ENCODE results near the gene ABCF2. TPM values are rescaled to one million over a fixed set of nuclear protein-coding genes. Genes with fewer than 3 reads are reported as not detected.
A peak's percentile ranks its signal among the peaks of the same experiment; 100 is the strongest.

ABCF2 gene
- total RNA-seq, 1 experiment from 2014 or later, result 116 TPM

DNA sequence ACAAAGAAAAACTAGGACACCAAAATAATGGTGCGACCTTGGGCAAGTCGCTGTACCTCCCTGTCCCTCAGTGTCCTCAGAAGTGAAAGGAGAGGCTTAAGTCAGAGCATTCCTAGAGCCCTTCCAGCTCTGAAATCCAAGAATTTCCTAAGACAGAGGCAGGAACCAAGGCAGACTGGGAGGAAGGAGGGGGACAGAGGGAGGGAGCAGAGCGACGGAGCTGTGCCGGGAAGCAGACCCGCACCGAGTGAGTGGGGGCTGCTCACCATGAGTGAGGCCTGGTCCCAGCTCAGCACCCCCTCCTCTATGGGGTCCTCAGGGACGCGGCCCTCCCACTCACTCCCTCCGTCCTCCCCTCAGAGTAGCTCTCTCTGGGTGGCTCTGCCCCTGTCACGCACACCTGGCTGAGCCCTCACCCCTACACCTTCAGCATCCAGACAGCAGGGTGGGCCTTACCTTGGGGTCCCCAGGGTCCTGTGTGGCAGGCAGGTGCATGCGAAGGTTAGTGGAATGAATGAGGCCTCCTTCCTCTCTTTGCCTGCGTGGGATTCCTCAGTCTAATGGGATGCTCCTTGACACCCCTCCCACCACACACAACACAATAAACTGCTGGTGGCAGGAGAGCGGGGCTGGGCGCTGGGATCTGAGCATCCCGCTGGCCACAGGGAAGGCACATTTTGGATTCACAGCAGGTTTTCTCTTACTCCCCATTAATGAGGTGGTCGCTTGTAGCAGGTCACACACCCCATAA, 26.1 kb upstream of the ABCF2 start:
- DNase-seq (ENCODE audit: low read depth), result no peak

DNA sequence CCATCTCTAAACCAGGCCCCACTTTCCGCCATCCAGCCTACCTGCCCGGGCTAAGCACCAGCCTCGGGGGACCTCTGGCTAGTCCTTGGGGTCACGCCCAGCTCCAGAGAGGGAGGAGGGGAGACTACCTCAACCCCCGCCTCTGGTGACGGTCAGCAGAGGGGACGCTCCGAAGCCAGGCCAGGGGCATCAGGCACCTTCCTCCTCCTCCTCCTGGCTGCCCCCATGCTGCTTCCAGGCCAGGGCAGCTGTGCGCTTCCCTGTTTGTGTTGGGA, 25.5 kb upstream of the ABCF2 start:
- DNase-seq (ENCODE audit: low read depth), result no peak

DNA sequence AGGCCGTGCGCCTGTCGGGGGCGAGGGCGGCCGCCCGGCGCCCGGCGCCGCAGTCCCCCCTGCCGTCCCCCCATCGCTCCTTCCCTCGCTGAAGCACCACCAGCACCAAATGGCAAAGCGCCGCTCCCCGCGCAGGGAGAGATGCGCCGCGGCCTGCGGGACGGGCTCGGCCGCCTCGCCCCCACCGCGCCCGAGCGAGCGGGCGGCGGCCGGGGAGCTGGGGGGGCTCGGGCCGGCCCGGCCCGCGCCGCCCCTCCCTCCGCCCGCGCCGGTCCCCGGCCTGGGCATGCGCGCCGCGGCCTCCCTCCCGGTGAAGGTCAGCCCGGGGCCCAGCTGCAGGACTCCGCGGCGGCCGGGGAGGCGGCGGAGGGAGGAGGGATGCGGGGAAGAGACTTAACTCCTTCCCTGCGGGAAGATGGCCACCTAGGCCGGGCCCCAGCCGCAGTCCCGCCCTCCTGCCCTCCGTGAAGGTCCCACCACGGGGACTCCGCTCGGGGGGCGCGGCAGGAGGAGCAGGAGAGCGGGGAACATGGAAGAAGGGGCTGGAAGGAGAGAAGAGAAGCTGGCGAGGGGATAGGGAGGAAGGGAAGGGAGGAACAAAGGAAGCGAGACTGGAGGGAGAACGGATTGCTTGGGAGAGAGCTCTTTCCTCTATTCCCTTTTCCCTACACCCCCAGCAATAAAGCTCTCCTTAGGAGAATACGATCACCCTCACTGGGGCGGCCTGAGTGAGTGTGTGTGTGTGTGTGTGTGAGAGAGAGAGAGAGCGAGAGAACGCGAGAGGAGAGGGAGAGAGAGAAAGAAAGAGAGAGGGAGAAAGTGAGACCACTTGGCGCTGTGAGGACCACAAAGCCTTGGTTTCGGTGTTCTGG, 24.9 kb upstream of the ABCF2 start:
- peak; percentile 82 for DNase-seq (ENCODE audit: low read depth)

DNA sequence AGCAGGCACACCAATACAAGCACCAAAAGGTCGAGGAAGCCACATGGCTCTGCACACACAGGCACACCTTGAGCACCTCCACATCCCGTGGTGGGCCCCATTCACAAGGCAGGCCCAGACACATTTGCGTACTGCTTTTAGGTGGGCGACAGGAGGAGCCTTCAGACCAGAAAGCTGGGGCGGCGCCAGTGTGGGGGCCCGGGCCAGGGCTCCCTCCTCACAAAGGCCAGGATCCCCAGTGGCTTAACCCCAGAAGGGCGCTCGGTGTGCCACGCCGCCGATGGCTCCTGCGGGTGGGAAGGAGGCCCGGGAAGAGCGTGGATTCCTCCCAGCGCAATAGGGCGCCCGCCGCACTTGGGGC, 24.3 kb upstream of the ABCF2 start:
- peak; percentile 43 for DNase-seq (ENCODE audit: low read depth)

DNA sequence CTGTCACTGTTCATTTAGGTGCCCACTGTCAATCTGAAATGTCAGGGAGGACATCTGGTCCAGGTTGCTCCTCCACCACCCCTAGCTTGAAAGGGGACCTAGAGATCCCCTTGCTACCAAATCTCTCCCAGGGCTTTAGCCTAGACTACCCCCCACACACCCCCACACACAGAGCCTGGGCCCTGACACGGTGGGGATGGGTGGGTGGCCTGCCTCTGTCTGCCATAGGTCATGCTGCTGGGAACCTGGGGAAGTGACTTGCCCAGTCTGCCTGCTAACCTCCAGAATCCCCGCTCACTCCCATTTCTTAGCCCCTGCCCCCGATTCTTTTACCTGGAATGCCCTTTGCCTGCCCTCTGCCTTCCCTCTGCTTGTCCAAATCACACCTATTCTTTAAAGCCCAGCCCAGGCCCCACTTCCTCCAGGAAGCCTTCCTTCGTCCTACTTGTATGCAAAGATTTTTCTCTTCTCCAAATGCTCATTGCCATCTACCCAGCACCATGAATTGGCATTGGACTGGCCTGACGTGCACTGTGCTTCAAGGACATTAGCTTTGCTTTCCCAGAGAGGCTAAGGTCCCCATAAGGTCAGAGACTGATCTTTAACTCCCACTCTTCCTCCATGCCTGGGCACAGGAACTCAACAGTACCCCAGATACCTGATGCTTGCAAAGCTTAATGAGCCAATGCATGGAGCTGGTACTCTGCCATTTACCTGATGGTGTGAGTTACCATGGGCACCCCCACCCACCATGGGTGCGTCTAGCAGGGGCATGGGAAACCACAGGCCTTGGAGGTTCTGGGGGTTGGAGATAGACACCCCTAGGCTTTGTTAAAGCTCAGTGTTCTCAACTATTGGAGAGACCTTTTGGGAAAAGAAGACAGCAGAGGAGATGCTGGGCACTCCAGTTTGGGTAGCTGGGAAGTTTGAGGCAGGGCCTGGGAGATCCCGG, 23.5 kb upstream of the ABCF2 start:
- no peak for DNase-seq (ENCODE audit: low read depth)

DNA sequence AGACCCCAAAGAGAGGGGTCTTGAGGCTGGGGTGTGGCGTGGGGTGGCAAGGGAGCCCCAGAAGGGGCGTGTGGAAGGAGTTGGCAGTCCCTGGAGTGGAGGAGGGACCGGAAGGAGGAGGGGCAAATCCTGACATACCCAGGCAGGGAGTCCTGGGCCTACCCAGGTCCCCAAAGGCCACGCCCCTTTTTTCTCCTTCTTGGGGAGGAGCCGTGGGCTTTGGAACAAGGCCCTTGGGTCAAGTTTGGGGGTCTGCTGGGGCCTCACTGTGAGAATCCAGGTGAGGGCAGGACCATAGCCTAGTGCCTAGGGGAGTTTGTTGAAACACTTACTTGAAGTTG, 22.7 kb upstream of the ABCF2 start:
- peak; percentile 79 for DNase-seq (ENCODE audit: low read depth)

DNA sequence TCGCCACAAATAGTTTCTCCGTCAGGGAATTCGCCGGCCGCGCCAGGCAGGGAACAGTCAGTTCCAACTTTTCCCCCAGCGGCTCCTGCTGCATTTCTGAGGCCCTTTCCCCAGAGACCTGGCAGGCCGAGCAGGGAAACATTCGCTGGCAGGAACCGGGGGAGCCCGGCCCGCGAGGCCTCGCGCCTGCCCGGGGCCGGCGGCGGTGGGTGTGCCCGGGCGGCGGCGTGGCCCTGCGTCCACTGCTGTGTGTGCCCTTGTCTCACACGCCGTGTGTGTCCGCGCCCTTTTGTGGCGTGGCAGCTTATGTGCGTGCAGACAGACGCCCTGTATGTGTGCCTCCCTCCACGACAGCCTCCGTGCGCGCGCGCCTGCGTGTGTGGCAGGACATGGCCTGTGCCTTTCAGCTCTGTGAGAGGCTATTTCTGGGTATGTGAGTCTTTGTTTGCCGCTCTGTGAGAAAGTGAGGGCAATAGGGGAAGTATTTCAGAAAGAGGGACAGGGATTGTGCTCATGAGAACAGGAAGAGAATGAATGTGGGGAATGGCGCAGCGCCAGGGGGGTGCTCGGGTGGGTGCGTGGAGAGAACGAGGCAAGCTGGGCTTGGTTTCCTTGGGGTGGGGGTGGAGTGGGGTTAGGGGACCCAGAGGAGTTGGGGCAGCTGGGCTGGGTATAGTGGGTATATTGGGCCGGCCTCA, 22.2 kb upstream of the ABCF2 start:
- peak; percentile 77 for DNase-seq (ENCODE audit: low read depth)

DNA sequence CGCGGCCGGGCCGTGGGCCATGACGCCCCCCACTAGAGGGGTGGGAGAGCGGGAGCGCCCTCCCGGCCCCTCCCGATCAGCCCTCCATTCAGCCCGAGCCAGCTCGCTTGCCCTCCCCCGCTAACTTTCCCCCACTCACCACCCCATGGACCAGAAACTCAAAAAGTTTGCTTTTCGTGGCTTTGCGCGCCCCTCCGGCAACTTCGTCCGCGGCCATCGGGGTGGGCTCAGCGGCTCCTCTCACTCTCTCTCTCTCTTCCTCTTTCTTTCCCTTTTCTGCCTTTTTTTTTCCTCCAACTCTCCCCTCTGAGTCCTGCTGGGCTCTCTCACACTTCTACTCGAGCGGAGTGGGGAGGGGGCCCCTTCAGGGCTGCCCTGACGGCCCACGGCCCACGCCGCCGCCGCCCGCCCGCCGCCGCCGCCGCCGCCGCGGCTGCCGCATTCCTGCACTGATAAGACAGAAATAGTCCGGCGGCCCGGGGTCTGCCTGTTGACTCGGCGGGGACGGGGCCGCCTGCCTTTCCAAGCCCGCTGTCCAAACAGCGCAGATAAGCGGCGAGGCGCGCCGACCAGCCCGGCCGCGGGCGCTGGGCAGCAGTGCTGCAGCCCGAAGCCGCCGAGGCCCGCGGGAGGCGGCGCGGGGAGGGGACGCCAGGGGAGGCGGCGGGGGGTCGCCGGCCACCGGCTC, 21.5 kb upstream of the ABCF2 start, which contains the start of gene SMARCD3:
SMARCD3 (minus strand) TSS at position 349 of the 688 bp plus-strand sequence; CDS start at position 217, 132 bp downstream.
- peak; percentile 83 for DNase-seq (ENCODE audit: low read depth)

DNA sequence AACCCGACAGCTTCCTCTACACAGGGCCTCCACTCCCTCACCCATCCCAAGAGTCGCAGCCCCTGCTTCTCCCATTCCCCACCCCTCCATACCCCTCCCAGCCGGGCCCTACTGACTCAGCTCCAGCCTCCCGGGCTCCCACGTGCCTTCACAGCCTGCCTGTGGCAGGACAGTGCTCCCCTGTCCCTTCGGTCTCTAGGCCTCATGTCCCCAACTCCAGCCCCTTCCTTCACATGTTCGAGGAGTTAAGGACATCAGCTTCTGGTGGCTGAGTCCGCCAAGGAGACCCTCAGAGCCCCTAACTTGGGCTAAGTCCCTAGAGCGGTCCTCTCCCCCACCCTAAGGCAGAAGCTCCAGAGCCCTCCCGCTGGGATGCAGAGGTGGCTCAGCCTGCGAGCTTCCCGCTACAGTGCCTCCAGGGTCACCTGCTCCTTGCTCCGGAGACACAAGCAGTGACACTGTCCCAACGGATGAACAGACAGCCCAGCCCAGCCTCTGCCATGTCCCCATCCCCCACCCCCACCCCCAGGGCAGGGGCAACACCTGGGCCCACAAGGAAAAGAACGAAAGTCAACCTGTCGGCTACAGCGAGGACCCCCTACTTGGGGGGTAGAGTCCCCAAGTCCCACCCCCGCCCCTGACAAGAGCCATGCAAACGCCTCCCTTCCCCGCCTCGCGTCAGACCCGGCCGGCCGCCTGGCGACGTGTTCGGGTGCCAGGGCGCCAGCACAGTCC, 20.8 kb upstream of the ABCF2 start:
- DNase-seq (ENCODE audit: low read depth), result peak; percentile 61

DNA sequence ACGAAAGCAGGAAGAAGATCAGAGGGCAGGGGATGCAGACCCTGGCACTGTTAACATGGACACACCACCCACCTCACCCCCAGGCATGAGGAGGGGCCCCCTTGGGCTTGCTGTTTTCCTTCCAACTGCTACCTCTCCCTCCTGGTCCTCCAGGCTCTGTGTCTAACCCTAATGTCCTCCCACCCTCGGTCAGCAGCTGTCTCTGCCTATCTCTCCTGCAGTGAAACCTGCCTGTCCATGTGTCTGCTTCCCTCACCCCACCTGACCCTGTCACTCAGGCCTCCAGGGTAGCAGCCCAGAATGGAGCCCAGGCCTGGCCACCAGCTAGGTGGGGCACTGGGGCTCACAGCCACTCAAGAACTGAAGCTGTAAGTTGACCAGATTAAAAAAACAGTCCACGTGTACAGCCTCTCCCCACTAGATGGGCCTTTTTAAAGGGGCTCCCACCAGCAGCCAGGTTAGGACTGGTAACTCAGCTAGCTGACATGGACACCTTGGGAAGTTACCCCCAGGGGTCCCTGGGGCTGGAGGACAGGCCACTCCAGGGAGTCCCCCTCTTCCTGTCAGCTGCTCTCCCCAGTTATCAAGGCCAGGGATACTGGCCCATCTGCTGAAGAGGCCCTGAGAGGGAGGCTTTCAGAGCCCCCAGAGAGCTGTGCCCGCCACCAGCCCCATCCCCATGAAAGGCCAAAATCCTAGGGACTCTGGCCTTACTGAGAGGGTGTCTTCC, 20.0 kb upstream of the ABCF2 start:
- no peak for DNase-seq (ENCODE audit: low read depth)

DNA sequence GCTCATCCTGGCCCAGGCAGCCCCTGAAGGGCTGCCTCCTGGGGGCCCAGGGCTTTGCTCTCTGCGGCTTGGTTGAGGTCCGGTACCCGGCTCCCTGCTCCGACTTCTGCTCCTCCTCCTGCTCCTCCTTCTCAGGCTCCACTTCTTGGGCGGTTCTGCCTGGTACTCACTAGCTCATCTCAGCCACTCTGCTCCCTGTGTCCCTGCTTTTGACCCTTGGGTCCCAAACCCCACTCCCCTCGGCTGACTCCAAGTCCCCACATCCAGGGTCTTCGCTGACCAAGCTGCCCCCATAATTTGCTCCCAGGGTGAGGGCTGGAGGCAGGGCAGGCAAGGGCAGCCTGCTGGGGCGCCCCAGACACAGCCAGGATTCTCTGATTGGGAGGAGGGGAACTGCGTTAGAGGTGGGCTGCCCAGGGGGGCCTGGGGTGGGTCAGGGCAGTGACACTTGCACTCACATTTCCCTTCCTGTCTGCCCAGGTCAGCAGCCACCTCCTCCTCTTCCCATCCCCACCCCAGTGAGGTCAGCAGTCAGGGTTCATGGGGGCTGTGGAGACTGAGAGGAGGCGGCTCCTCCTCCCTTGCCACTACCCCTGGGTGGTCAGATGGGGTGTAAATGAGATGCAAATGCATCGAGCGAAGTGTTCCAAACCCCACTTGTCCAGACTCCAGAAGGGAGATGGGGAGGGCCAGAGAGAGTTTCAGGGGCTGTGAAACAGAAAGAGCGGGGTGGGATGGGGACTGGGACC, 19.3 kb upstream of the ABCF2 start:
- peak; percentile 42 for DNase-seq (ENCODE audit: low read depth)

DNA sequence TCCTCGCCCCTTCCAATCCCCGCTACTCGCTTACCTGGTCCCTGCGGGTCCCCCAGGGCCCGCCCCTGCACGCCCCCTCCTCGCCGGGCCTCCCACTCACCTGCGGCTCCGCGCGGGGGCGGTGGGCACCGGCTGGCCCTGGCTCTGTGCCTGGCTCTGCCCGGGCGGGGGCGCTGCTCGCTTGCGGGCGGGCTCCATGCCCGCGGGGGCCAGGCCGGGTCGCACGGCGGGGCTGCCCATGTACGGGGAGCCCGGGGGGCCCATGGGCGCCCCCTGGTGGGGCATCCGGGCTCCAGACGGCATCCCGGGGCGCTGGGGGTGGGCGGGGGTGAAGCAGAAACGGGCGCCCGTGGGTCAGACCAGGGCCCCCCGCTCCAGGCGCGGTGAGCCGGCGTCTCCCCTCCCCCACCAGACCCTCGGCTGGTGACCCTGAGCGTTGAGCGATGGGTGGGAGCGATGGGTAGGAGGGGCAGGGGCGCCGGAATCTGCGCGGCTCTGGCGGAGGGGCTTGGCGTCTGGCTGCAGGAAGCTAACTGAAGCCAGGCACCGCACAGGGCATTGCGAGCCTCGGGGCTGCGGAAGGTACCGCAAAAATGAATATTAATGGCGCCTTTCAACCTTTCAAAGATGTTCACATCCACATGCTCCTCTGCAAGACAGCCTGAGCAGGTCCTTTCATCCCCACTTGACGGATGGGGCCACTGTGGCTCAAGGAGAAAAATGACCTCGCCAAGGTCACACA, 18.5 kb upstream of the ABCF2 start:
- DNase-seq (ENCODE audit: low read depth), result peak; percentile 63

DNA sequence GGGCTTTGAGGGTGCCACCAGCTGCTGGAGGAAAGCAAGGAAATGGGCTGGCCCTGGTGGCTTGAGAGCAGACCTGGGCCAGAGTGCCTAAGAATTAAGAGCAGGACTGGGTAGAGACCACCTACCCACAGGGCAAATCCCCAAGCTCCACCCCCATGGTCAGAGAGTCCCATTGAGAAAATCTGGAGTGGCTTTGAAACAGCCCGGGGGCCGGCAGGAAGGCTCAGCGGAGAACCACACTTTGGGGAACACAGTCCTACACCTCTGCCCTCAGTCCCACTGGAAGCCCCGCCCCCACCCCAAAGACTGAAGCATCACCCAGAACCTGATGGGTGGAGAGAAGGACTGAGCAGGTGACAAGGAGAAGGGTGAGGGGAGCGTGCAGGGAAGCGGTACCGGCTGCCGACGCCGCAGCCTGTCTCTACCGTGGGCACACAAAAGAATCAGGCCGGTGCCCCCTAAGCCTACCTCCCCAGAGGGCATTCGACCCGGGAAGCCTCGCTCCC, 17.9 kb upstream of the ABCF2 start:
- no peak for DNase-seq (ENCODE audit: low read depth)

DNA sequence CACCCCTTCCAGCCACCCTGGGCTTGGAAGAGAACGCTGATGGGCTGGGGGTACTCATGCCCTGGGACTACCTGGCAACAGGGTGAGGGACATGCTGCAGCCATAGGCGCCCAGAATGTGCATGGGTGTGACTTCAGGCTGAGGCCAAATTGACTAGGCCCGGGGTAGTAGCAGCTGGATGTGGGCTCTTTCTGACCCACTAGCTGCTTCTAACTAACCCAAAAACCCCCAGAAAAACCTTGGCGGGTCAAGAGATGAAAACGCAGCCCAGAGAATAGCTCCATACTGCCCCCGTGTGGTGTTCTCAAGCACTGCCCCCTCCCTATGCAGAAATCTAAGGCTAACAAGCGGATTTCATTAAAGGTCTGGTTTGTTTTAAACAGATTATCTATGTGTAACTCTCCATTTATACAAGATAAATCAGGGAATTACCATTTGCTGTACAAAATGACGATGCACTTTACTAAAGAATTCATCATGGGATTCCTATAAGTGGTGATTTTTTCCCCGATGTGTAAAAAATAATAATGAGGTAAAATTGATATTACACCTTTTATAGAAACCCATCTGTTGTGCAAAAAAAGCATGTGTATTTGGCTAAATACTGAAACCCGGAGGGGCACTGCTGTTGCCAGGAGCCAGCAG, 17.3 kb upstream of the ABCF2 start:
- peak; percentile 74 for DNase-seq (ENCODE audit: low read depth)

DNA sequence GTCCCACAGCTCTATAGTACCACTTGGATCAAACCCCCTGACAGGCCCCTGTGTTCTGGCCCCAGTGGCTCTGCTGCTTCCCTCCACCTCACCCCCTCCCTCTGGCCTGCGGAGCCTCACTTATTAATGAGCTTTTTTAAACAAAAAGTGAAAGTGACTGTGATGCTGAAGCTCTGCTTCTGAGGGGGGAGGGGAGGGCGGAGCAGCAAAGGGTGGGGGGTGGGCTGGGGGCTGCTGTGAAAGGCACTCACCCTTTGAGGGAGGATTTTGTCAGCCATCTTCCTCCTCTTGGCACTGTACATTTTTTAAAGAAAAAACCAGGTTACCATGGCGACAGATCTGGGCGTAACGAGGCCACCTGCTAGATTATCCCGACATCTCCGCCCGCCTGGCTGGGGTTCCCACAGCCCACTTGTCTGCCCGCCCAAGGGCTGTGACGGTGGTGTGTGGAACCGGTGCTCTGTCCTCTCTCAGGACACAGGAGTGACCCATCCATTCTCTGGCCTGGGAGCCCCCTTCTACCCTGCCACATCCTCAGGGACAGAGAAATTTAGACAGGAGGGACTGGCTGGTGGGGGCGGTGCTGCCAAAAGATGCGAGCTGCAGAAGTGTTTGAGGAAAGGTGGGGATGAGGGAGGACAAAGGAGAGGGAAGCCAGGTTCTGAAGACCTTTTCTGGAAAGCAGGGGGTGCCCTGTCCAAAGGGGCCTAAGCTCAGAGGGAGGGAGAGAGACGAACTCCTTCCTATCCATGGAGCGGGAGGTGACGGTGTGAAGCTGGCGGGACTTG, 16.6 kb upstream of the ABCF2 start:
- no peak for DNase-seq (ENCODE audit: low read depth)

DNA sequence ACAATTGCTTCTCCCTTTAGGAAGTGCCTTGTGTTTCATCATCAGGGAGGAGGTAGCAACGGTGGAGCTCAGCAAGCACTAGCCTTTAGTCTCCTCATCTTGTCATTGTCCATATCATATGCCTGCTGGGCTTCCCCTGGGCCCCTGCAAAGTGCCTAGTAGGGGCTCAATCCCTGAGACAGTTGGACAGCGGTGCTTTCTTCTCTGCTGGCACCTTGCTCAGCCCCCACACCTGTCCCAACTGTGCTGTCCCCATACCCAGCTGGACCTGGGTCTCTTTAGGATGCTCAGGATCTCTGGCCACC, 16.0 kb upstream of the ABCF2 start:
- no peak for DNase-seq (ENCODE audit: low read depth)
